HG03520 (cell line): ENCODE results near the gene PDZD8.
"Not testable (repeated sequence)": the region's sequence is repeated elsewhere in the genome, so short reads cannot be mapped to it uniquely, and the experiment has no call there.

ENCODE experiments used
- ATAC-seq: cut with Tn5 transposase; IDR thresholded peaks from one replicate; pipeline ENCODE4 v1.9.1; 2021; ENCODE audit warnings: mild to moderate bottlenecking, moderate library complexity; ENCODE audit not compliant: unreplicated experiment

The PDZD8 gene

DNA sequence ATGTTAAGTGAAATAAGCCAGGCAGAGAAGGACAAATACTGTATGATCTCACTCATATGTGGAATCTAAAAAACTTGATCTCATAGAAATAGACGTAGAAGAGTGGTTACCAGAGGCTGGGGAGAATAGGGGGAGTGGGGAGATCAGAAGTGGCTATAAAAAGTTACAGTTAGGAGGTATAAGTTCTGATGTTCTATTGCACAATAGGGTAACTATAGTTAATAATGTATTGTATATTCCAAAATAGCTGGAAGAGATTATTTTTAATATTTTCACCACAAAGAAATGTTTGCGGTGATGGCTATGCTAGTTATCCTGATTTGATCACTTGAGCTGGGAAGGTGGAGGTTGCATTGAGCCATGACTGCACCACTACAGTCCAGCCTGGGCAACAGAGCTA is 80.5 kb downstream of the PDZD8 start:
- ATAC-seq, result no peak

DNA sequence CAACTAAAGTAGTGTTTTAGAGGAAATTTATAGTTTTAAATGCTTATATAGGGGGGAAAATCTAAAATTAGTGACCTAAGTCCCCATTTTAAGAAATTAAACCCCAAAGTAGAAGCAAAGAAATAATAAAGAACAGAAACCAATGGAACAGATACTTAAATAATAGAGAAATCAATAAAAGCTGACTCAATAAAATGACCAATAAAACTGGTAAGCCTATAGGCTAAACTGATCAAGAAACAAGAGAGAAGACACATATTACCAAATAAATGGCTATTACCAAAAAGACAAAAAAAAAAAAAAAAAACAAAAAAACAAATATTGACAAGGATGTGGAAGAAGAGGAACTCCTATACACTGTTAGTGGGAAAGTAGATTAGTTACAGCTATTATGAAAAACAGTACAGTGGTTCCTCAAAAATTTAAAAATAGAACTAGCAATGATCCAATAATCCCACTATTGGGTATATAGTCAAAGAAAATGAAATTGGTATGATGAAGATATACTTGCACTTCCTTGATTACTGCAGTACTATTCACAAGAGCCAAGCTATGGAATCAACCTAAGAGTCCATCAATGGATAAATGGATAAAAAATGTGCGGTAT is 81.1 kb downstream of the PDZD8 start:
- ATAC-seq, result no peak

DNA sequence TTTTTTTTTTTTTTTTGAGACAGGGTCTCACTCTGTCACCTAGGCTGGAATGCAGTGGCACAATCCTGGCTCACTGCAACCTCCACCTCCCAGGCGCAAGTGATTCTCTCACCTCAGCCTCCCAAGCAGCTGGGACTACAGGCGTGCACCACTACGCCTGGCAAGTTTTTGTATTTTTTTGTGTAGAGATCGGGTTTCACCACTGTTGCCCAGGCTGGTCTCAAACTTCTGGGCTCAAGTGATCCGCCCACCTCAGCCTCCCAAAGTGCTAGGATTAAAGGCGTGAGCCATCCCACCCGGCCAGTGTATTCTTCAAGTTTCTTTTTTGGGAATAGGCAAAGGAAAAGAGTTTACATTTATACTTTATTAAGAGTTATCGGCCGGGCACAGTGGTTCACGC is 84.4 kb downstream of the PDZD8 start:
- not testable (repeated sequence) for ATAC-seq

DNA sequence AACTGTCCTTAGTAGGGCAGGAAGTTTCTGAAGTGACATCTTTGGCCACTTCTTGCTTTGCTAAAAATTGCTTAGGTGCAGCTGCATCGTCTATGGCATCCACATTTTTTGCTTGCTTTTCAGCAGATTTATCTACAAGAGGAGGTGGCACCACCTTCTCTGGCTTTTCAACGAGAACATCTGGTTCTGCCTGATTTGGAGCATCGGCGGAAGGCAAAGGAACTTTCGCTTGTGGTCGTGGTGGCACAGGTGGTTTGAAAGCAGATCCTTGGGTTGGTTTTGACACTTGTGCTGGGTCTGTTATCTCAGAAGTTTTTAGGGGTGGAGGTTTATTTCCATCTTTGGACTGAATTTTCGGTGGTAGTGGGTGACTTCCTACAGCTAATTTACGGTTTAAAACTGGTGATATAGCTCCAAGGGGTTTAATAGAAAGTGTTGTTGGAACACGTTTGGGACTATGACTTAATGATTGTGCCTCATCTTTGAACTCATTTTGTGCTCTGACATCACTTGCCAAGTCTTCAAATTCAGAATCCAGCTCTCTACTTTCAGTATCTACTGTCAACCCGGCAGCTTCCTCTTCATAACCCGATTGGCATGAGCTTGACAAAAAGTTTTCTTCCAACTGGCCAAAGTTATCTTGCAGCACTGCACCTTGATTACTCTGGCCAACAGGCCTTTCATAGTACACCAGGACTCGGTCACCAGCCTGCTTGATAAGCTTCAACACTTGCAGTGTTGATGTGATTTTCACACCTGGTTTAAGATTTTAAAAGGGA is 90.3 kb downstream of the PDZD8 start:
- ATAC-seq, result no peak

- no peak for ATAC-seq
Measured at GRCh38 chr10:117277675-117278074, 97.6 kb downstream of the PDZD8 start.

- no peak for ATAC-seq
Measured at GRCh38 chr10:117275121-117275520, 100.1 kb downstream of the PDZD8 start.

DNA sequence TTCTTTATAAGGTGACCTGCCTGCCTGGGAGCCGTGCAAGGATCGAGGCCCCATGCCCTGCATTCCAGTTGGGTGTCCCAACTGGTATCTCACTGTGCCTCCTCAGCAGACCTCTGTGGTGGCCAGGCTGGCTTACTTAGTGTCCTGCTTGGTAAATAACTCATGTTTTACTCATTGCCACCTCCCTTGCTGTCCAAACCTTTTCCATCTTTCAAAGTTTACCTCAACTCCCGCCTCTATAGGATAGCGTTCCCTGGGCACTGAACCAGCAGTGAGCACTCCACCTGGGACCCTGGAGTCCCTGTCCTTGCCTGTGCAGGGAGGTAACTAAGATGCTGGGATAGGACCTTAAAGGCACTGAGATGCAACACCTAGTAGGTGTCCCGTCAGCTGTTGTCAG is 100.7 kb downstream of the PDZD8 start:
- no peak for ATAC-seq

- ATAC-seq, result no peak
Measured at GRCh38 chr10:117273980-117274379, 101.3 kb downstream of the PDZD8 start.

DNA sequence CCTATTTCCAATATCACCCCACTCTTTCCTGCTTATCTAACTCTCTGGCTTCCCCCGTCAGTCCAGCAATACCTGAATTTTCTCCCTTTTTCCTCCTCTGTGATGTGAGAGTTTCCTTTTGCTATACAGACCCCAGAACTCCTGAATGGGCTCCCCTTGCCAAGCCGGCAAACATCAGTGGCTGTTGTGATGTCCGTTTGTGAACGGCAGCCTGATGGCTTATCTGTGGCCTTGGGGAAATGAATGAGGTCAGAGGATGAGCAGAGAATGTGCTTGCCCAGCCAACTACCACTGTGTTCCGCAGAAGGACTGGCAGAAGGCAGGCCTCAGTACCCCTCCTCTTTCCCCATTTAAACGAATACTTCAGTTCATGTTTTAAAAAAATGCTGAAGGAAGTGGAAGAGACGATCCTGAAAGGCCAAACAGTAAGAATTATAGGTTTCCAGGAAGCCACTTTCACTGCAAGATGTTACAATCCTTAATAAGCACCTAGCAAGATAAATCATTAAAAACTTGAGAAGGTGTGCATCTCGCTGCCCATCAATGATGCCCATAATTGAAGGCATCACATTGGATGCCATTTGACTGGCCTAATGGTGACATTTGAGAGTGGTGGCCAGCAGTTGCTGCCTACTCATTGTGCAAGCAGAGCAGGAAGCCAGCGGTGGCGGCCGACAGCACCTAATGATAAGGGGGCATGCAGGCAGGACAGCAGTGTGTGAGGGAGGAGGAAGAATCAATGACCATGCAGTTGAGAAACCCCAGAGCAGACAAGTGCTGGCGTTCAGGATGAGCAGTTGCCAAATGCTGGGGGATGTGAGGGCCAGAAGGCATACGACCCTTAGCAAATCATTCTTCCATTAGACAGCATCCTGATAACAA is 102.8 kb downstream of the PDZD8 start:
- no peak for ATAC-seq

- ATAC-seq, result no peak
Measured at GRCh38 chr10:117271427-117271826, 103.8 kb downstream of the PDZD8 start.

DNA sequence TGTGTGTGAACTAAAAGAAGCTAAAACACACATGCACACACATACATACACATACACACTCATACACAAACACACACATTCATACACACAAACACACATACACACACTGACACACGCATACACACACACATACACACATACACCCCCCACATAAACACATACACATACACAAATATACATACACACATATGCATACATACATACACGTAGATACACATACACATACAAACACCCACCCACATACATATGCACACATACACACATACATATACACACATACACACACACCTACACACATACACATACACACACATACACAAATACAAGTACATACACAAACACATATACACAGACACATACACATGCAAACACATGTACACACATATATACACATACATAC is 106.3 kb downstream of the PDZD8 start:
- no peak for ATAC-seq

- ATAC-seq, result no peak
Measured at GRCh38 chr10:117268258-117268657, 107.0 kb downstream of the PDZD8 start.

DNA sequence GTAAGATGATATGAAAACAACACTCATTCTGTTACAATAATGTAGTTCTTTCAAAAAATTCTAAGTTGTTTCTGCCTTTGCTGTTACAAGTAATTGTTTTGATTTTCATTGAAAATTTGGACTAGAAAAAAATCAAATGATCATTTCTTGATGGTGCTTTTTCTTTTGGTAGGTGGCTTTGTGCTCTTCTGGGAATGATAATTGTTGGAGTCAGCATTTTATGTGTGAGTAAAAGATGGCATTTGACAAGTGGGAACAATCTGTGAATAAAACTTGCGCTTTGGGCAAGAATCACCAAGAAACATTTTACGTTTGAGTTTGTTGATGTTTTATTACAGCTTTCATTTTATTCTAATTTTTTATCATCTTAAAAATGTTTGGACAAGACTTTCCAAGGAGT is 108.4 kb downstream of the PDZD8 start:
- no peak for ATAC-seq

DNA sequence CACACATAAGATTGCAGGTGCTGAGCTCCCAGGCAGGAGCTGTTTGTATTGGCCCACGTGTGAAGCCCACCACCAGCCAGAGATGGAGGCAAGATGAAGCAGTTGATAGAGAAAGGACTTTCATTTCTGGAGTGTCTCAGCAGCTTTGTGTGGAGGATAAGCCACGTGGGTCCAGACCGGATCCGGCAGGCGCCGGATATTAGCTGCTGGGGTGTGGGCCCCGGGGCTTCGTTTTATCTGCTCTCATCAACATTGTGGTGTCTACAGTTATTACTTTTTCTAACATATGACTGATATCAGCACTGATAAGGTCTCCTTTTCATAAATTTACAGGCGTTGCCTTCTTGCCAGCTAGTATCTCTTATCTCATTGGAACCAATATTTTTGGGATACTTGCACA is 108.8 kb downstream of the PDZD8 start:
- no peak for ATAC-seq

- ATAC-seq, result no peak
Measured at GRCh38 chr10:117264782-117265181, 110.5 kb downstream of the PDZD8 start.

GRCh38 chr10:117262903-117263293 is 112.3 kb downstream of the PDZD8 start:
- no peak for ATAC-seq

DNA sequence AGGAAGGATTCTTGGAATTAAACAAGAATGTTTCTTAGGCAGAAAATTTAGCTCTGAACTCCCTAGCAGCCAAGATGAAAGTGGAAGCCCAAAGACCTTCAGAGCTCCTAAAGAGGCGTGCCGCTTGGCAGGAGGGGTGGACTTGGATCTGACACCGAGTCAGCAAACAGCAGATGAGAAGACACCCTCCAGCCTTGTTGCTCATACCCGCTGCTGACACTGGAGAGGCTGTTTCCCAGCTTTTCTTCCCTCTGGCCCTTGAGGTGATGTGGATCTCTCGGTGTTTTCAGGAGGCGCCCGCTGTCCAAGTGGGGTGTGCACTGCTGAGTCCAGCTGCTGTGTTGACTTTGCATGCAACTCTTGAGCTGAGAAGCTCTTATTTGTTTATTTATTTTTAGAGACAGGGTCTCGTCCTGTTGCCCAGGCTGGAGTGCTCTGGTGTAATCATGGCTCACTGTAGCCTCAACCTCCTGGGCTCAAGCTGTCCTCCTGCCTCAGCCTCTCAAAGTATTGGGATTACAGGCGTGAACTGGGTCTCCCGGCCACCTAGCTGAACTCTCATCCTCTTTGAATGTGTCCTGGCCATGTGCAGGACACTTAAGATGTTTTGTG is 112.8 kb downstream of the PDZD8 start:
- no peak for ATAC-seq

- ATAC-seq, result no peak
Measured at GRCh38 chr10:117261501-117261900, 113.7 kb downstream of the PDZD8 start.

DNA sequence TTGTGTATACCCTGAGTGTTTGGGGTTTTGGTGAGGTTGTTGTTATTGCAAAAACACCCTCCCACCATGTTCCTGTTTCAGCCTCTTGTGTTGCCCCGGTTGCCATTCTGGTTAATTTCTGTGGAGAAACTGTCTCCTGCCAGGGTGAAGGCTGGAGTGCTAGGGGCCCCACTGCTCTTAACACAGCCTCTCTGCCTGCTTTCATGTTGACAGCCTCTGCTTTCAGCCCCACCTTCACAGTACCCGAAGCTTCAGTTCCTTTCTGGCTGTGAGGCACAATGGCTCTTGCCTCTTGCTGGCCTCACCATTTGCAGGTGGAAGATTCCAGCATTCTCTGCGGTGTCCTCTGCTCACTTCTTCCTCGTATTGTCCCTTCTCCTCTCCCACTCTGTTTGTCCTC is 115.2 kb downstream of the PDZD8 start:
- ATAC-seq, result no peak

DNA sequence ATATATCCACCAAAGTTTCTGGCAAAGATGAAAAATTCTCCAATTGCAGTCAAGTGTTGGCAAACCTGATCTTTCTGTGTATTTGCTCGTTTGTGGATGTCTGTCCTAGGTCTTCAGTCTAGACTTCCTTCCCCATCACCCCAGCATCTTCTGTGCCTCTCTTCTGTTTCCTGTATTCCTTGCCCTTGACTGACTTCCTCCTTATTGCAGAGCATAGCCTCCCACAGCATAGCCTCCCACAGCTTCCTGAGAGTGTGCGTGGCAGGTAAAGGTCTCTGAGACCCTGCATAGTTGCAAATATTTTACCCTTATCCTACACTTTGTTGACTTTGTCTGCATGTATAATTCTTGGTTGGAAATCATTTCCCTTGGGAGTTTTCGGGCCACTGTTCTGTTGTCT is 116.0 kb downstream of the PDZD8 start:
- ATAC-seq, result no peak

DNA sequence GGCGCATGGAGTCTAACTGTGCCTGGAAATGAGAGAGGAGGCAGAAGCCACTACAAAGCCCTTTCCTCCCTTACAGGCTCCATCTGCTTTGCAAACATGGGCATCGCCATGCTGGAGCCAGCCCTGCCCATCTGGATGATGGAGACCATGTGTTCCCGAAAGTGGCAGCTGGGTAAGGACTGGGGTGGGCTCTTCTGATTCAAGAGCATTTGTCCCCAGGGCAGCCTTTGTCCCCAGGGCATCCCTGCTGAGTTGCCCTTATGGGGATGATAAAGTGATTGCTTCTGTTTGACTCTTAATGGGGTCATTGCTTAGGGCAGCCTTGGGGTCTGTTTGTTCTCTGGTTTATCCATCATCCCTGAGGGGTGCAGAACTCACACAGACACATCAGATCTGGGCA is 117.5 kb downstream of the PDZD8 start:
- no peak for ATAC-seq
